Uterus (tissue), 4 donors: ENCODE measurements around the gene ABI3BP. TPM values are rescaled to one million over a fixed set of nuclear protein-coding genes. Genes with fewer than 3 reads are reported as not detected.

Source experiments
- DNase-seq, 2 donors: peaks; one replicate each; pipeline ENCODE4 v3.0.0-alpha.2; 2019 to 2020
- H3K27ac ChIP-seq, 2 donors: fragments of 200-600 bp; sonication (generic); 1 replicate in 1 of 2; 2 replicates in 1 of 2; pipeline ENCODE4 v1.5.1; 2016 to 2018
- H3K27me3 ChIP-seq, 2 donors: fragments of 200-600 bp; sonication (generic); one replicate each; pipeline ENCODE4 v1.5.1; 2018 to 2019; ENCODE audit warnings: control low read depth in 1 of 2
- H3K36me3 ChIP-seq, 2 donors: fragments of 200-600 bp; sonication (generic); one replicate each; pipeline ENCODE4 v1.5.1; 2019; ENCODE audit warnings: control low read depth in 1 of 2
- H3K4me1 ChIP-seq, 2 donors: fragments of 200-600 bp; sonication (generic); one replicate each; pipeline ENCODE4 v1.5.1; 2018 to 2019; ENCODE audit warnings: control low read depth in 1 of 2
- H3K4me3 ChIP-seq, 2 donors: fragments of 200-600 bp; sonication (generic); 1 replicate in 1 of 2; 2 replicates in 1 of 2; pipeline ENCODE4 v1.5.1; 2018 to 2019; ENCODE audit warnings: mild to moderate bottlenecking in 1 of 2
- H3K9me3 ChIP-seq, 2 donors: fragments of 200-600 bp; sonication (generic); one replicate each; pipeline ENCODE4 v1.5.1; 2019; ENCODE audit warnings: control low read depth in 1 of 2
- CTCF ChIP-seq, 4 experiments: fragments of 200-600 bp in 2 of 4; fragments of 450-650 bp in 2 of 4; sonication (generic) in 2 of 4; IDR thresholded peaks; one replicate each; pipeline ENCODE4 v1.5.1; 2016 to 2019; ENCODE audit warnings: antibody characterized with exemption in 4 of 4, mild to moderate bottlenecking in 2 of 4, moderate library complexity in 1 of 4
- POLR2A ChIP-seq, 2 donors: fragments of 450-650 bp; IDR thresholded peaks; one replicate each; pipeline ENCODE4 v1.6.1; 2016; ENCODE audit warnings: antibody characterized with exemption in 2 of 2, mild to moderate bottlenecking in 1 of 2, moderate library complexity in 1 of 2
- intact Hi-C: fragments of 100-400 bp; cut with DNase I; formaldehyde crosslinking; loops from one replicate; pipeline ENCODE4 v1.15.1; 2023; ENCODE audit warnings: low total_unique reads
- total RNA-seq, 4 donors: library from RNA; depleted of rRNA in 3 of 4; stranded (reverse); fragments of >200 nt in 3 of 4; gene quantifications; one replicate each; pipeline versions ENCODE4 v1.1.0 to v1.2.4, GENCODE V29; 2014 to 2023
- donor health status: DM: yes; HTN: yes; CAD: no.

ABI3BP gene
- total RNA-seq, 4 donors from 2014 or later: 38.8 to 156 (median 89.2) TPM

DNA sequence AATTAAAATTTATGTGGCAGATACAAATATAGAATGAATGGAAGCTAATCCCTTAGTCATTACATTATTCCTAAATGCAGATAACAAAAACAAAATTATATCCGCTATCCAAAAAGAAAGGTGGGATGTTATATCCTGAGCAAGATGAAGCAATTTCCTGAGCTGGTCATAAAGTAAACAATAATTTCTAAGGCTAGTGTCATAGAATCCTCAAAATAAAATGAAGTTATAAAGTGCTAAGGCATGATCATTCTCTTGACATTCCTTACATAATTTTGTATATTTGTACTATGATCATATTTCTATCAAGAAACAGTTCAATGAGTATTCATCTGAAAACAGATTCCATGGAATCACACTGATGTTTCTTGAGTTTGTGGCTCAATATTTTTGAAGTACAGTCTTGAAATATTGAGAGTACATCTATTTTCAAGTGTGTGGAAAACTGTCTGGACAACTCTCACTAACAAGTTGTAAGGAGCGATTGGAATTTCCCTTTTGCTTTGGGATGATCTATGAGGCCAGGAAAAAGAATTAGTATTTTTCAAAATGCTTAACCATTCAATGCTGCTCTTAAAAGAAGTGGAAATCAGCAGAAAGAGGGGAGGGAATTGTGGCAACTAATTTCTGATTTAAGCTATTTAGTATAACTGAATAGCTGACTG is 92.4 kb downstream of the ABI3BP start:
- intact Hi-C loops: no loop called here
- Histone ChIP-seq H3K4me3 (no peak overlapping the region), H3K4me1 (no peaks in the 10 kb centered on the region), H3K9me3 (no peaks in the 10 kb centered on the region), H3K27me3 (no peaks in the 10 kb centered on the region), H3K36me3 (no peaks in the 10 kb centered on the region), H3K27ac (no peak overlapping the region)
- no peak for DNase-seq
- TF ChIP-seq CTCF (IDR thresholded peaks at IDR 0.05): no peak

- no peak for DNase-seq
- H3K36me3 ChIP-seq: no peaks in the 10 kb centered on the region
- intact Hi-C loops: no loop called here
- H3K27ac ChIP-seq: no peak overlapping the region
- no peak overlapping the region for H3K4me3 ChIP-seq
- no peaks in the 10 kb centered on the region for H3K27me3 ChIP-seq
- TF ChIP-seq CTCF (IDR thresholded peaks at IDR 0.05) (no peak), POLR2A (IDR thresholded peaks at IDR 0.05) (no peak)
- H3K9me3 ChIP-seq: no peaks in the 10 kb centered on the region
- H3K4me1 ChIP-seq: no peaks in the 10 kb centered on the region
These were observed 93.7 kb downstream of the ABI3BP start for GRCh38 chr3:100899440-100900091.

DNA sequence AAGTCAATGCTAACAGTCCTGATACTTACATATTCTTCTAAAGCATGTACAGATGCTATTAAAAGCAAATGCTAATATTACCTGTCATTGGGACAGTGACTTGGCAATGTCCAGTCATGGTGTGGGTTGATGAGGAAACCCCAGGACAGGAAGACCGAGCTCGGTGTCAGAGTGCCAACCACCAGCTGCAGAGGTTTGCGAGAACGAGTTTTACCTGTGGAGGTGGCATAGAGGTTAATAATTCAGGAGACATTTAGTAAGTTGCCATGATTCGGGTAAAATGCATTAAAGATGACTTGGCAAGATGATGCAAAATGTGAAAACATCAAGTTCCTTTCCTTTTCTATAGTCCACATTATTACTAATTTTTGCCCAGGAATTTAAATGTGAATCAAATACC is 94.5 kb downstream of the ABI3BP start:
- DNase-seq: no peak
- intact Hi-C loops: no loop called here
- Histone ChIP-seq H3K4me1 (no peaks in the 10 kb centered on the region), H3K36me3 (no peaks in the 10 kb centered on the region), H3K4me3 (no peak overlapping the region), H3K27me3 (no peaks in the 10 kb centered on the region), H3K27ac (no peak overlapping the region), H3K9me3 (no peaks in the 10 kb centered on the region)
- TF ChIP-seq POLR2A (IDR thresholded peaks at IDR 0.05) (no peak), CTCF (IDR thresholded peaks at IDR 0.05) (no peak)

- Histone ChIP-seq H3K27ac (no peak overlapping the region), H3K9me3 (no peaks in the 10 kb centered on the region), H3K4me3 (no peak overlapping the region), H3K36me3 (no peaks in the 10 kb centered on the region), H3K27me3 (no peaks in the 10 kb centered on the region), H3K4me1 (no peaks in the 10 kb centered on the region)
- TF ChIP-seq CTCF (IDR thresholded peaks at IDR 0.05): no peak
- TF ChIP-seq POLR2A (IDR thresholded peaks at IDR 0.05): no peak
- DNase-seq: no peak
- intact Hi-C loops: no loop called here
These were observed 96.2 kb downstream of the ABI3BP start for GRCh38 chr3:100896994-100897393.

GRCh38 chr3:100893590-100893989 is 99.6 kb downstream of the ABI3BP start:
- no peaks in the 10 kb centered on the region for H3K36me3 ChIP-seq
- intact Hi-C loops: no loop called here

More at GRCh38 chr3:100893590-100893989, 99.6 kb downstream of the ABI3BP start:
- H3K27me3 ChIP-seq: no peaks in the 10 kb centered on the region
- DNase-seq: no peak
- no peaks in the 10 kb centered on the region for H3K9me3 ChIP-seq
- H3K4me3 ChIP-seq: no peak overlapping the region
- no peaks in the 10 kb centered on the region for H3K4me1 ChIP-seq
- peak in 3 of 4 experiments; percentile 23 to 38 (median 26) for TF ChIP-seq CTCF (IDR thresholded peaks at IDR 0.05)
- no peak for TF ChIP-seq POLR2A (IDR thresholded peaks at IDR 0.05)
- H3K27ac ChIP-seq: no peak overlapping the region
